ENCODE data around the gene CD52.

DNA sequence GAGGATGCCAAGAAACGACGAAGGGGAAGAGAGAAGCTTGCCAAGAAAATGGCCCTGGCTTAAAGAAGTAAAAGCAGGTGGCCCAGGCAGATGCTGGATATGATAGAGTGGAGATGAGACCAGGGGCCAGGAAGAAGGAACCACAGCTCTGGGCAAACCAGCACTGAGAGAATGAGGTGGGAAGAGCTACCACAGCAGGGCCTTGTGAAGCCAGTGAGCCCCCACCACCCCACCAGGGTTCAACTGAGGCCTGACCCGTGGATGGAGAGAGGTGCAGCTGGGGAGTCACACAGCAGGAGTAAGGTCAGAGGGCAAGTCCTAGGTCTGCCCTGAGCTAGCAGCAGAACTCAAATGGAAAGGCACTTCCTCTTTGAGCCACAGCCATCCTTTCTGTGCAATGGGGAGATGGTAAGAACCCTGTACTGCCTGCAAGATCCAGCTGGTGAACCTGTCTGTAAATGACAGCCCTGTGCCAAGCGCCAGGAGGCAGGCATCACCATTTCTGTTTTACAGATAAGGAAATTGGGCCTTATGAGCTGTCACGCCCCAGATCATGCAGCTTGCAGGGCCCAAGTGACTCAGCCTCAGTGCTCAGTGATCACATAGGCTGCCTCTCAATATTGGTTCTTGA, 29.3 kb upstream of the CD52 start:
- TF ChIP-seq, protein P1, sequence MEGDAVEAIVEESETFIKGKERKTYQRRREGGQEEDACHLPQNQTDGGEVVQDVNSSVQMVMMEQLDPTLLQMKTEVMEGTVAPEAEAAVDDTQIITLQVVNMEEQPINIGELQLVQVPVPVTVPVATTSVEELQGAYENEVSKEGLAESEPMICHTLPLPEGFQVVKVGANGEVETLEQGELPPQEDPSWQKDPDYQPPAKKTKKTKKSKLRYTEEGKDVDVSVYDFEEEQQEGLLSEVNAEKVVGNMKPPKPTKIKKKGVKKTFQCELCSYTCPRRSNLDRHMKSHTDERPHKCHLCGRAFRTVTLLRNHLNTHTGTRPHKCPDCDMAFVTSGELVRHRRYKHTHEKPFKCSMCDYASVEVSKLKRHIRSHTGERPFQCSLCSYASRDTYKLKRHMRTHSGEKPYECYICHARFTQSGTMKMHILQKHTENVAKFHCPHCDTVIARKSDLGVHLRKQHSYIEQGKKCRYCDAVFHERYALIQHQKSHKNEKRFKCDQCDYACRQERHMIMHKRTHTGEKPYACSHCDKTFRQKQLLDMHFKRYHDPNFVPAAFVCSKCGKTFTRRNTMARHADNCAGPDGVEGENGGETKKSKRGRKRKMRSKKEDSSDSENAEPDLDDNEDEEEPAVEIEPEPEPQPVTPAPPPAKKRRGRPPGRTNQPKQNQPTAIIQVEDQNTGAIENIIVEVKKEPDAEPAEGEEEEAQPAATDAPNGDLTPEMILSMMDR (IDR thresholded peaks at IDR 0.05; ENCODE audit: insufficient read depth, low read length) = no peak
- TF ChIP-seq POLR2AphosphoS5 (IDR thresholded peaks at IDR 0.05; ENCODE audit: low read depth) = peak; percentile 60; the same call in 1 of the 2 replicates
